Bronchial epithelial cell (primary cell): Measurements from ENCODE around the gene SYT13. TPM values are rescaled to one million over a fixed set of nuclear protein-coding genes. Genes with fewer than 3 reads are reported as not detected.

Experiments used
- DNase-seq: peaks from one replicate; pipeline ENCODE4 v3.0.0-alpha.2; 2010; ENCODE audit warnings: low read depth
- FAIRE-seq: peaks from 2 replicates; lab custom pipeline; 2011; peaks lifted over from hg19 to GRCh38; lab: Jason Lieb, UNC
- H3K27me3 ChIP-seq: 2 replicates; pipeline ENCODE4 v1.5.1; 2011; ENCODE audit warnings: low read length; ENCODE audit not compliant: control insufficient read depth, insufficient read depth
- H3K36me3 ChIP-seq: 2 replicates; pipeline ENCODE4 v1.5.1; 2011; ENCODE audit warnings: low read length; ENCODE audit not compliant: control insufficient read depth, insufficient read depth
- H3K4me3 ChIP-seq: 2 replicates; pipeline ENCODE4 v1.5.1; 2011; ENCODE audit warnings: mild to moderate bottlenecking, low read depth, low read length, control low read depth
- CTCF ChIP-seq: IDR thresholded peaks from 2 replicates; pipeline ENCODE4 v1.5.1; 2011; ENCODE audit warnings: mild to moderate bottlenecking, moderate library complexity, low read length, control low read depth, inconsistent platforms; ENCODE audit not compliant: insufficient read depth, severe bottlenecking
- total RNA-seq: library from RNA; depleted of rRNA; stranded (reverse); fragments of >200 nt; gene quantifications from 2 replicates; pipeline ENCODE4 v1.2.1, GENCODE V29; 2014

SYT13 gene
- total RNA-seq, 1 donor from 2014 or later: not detected

DNA sequence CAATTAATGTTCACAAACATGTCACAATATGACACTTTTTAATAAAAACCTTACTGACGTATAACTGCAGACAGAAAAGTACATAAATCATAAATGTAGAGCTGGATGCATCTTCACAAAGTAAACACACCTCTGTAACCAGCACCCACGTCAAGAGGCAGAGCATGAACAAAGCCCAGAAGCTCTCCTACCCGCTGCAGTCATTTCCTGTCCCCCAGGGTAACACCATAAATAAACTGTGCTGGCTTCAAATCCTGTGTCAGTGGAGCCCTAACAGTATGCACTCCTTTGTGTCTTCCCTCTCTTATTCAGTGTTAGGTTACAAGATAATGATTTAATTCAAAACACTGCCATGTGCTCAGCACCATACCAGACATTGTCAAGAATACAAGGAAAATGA lies 5.7 kb downstream of the SYT13 start:
- H3K27me3 ChIP-seq: peaks cover 8% of the 10 kb centered on the region
- peak; percentile 55 for DNase-seq
- H3K36me3 ChIP-seq: no peaks in the 10 kb centered on the region
- no peak for FAIRE-seq
- H3K4me3 ChIP-seq: no peak overlapping the region
- TF ChIP-seq CTCF: no peak

DNA sequence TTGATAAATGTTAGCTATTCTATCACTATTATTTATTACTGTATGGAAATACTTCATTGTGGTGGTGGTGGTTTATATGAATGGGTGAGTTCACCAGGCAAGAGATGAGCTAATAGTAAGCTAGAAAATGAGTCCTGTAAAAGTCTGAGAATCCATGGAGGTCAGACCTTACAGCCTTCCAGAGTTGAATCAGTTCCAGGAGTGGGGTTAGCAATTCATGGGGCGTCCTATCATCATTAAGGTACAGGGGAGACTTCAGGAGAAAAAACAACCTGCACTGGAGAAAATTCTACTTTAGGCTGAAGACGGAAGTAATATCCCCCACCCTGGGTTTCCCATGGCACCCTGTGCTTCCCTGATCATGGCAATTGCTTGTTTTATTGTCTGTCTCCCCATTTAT lies 6.5 kb downstream of the SYT13 start:
- DNase-seq (no peak), FAIRE-seq (no peak)
- Histone ChIP-seq H3K4me3 (no peak overlapping the region), H3K36me3 (no peaks in the 10 kb centered on the region), H3K27me3 (peaks cover 1% of the 10 kb centered on the region)
- TF ChIP-seq CTCF: no peak

GRCh38 chr11:45278714-45279113 lies 7.4 kb downstream of the SYT13 start:
- TF ChIP-seq CTCF: no peak
- no peak for DNase-seq
- FAIRE-seq: no peak
- Histone ChIP-seq H3K27me3 (no peaks in the 10 kb centered on the region), H3K4me3 (no peak overlapping the region), H3K36me3 (no peaks in the 10 kb centered on the region)

- FAIRE-seq: no peak
- DNase-seq: peak; percentile 40
- no peak for TF ChIP-seq CTCF
- H3K36me3 ChIP-seq: no peaks in the 10 kb centered on the region
- no peak overlapping the region for H3K4me3 ChIP-seq
- H3K27me3 ChIP-seq: no peaks in the 10 kb centered on the region
These were observed 10.3 kb downstream of the SYT13 start for GRCh38 chr11:45275828-45276227.

- FAIRE-seq (no peak), DNase-seq (no peak)
- TF ChIP-seq CTCF: no peak
- Histone ChIP-seq H3K36me3 (no peaks in the 10 kb centered on the region), H3K27me3 (no peaks in the 10 kb centered on the region), H3K4me3 (no peak overlapping the region)
These were observed 11.9 kb downstream of the SYT13 start for GRCh38 chr11:45274206-45274605.

DNA sequence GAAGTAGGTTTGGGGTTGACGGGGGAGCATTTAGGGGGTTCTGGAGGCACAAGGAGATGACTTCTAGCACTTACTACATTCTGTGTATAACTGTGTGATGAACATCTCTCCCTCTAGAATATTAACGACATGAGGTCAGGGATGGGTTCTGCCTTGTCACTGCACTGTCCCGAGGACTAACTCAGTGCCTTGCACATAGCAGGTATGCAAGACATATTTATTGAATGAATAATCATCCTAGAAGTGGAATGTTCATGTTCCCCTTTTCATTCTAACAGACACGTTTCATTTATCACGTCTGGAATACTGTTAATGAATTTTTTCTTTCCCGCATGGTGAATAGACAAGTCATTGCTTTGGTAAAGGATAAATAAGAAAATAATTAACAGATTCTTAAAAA lies 12.6 kb downstream of the SYT13 start:
- DNase-seq (no peak), FAIRE-seq (no peak)
- Histone ChIP-seq H3K27me3 (no peaks in the 10 kb centered on the region), H3K4me3 (no peak overlapping the region), H3K36me3 (no peaks in the 10 kb centered on the region)
- TF ChIP-seq CTCF: no peak
